ENCODE measurements around the gene ZDHHC24. TPM values are rescaled to one million over a fixed set of nuclear protein-coding genes. Genes with fewer than 3 reads are reported as not detected.
"Not testable (repeated sequence)": the region's sequence is repeated elsewhere in the genome, so short reads cannot be mapped to it uniquely, and the experiment has no call there.

The ZDHHC24 gene
- total and polyA plus RNA-seq, 8 donors = 2.6 to 73.9 (median 7.3) TPM

GRCh38 chr11:66586136-66586535, 40.3 kb upstream of the ZDHHC24 start:
- DNase-seq = no peak
- TF ChIP-seq CTCF (IDR thresholded peaks at IDR 0.05) = no peak
- TF ChIP-seq EP300 (IDR thresholded peaks at IDR 0.05) = no peak
- no peak for TF ChIP-seq POLR2A (IDR thresholded peaks at IDR 0.05)
- TF ChIP-seq POLR2AphosphoS5 (IDR thresholded peaks at IDR 0.05) = no peak
- H3K4me3 ChIP-seq = no peak overlapping the region
- H3K36me3 ChIP-seq = no peaks in the 10 kb centered on the region
- intact Hi-C loops (cut with DNase I; ENCODE audit: low total_unique reads) = no loop called here
- H3K27ac ChIP-seq = no peak overlapping the region
- WGBS, 5 donors = 49 to 63% (median 58%) methylated on average over 2 of the region's 2 CpGs
- peaks cover 0 to 13% (median 0%) of the 10 kb centered on the region in 4 donors for H3K9me3 ChIP-seq
- no peaks in the 10 kb centered on the region for H3K4me1 ChIP-seq
- no peaks in the 10 kb centered on the region for H3K27me3 ChIP-seq

- H3K27me3 ChIP-seq; H3K4me1 ChIP-seq; H3K27ac ChIP-seq; DNase-seq; H3K4me3 ChIP-seq; H3K36me3 ChIP-seq; intact Hi-C loops (cut with DNase I; ENCODE audit: low total_unique reads): not testable (repeated sequence)
- peaks cover 0 to 13% (median 0%) of the 10 kb centered on the region in 4 donors for H3K9me3 ChIP-seq
- 73 to 94% (median 88%) methylated on average over 1 of the region's 1 CpG for WGBS, 5 donors
Measured at GRCh38 chr11:66585447-66585846, 39.6 kb upstream of the ZDHHC24 start.

GRCh38 chr11:66582565-66583147, 36.8 kb upstream of the ZDHHC24 start:
- H3K27me3 ChIP-seq; H3K36me3 ChIP-seq; H3K4me1 ChIP-seq; intact Hi-C loops (cut with DNase I; ENCODE audit: low total_unique reads); DNase-seq; H3K4me3 ChIP-seq; H3K27ac ChIP-seq: not testable (repeated sequence)
- peaks cover 0 to 13% (median 0%) of the 10 kb centered on the region in 4 donors for H3K9me3 ChIP-seq
- WGBS, 5 donors = 71 to 86% (median 80%) methylated on average over 3 of the region's 3 CpGs

- no peaks in the 10 kb centered on the region for H3K36me3 ChIP-seq
- DNase-seq = no peak
- WGBS, 5 donors = 71 to 91% (median 84%) methylated on average over 3 of the region's 3 CpGs
- TF ChIP-seq EP300 (IDR thresholded peaks at IDR 0.05) (no peak), POLR2AphosphoS5 (IDR thresholded peaks at IDR 0.05) (no peak), POLR2A (IDR thresholded peaks at IDR 0.05) (no peak), CTCF (IDR thresholded peaks at IDR 0.05) (no peak)
- peaks cover 0 to 13% (median 0%) of the 10 kb centered on the region in 4 donors for H3K9me3 ChIP-seq
- H3K27ac ChIP-seq = no peak overlapping the region
- H3K4me1 ChIP-seq = peaks cover 3 to 8% (median 6%) of the 10 kb centered on the region in 4 donors
- intact Hi-C loops (cut with DNase I; ENCODE audit: low total_unique reads) = no loop called here
- H3K27me3 ChIP-seq = no peaks in the 10 kb centered on the region
- H3K4me3 ChIP-seq = no peak overlapping the region
Measured at GRCh38 chr11:66581261-66581660, 35.4 kb upstream of the ZDHHC24 start.

GRCh38 chr11:66580803-66581202, 35.0 kb upstream of the ZDHHC24 start:
- WGBS, 5 donors = 77 to 86% (median 82%) methylated on average over 5 of the region's 5 CpGs
- intact Hi-C loops (cut with DNase I; ENCODE audit: low total_unique reads) = no loop called here
- Histone ChIP-seq H3K27ac (no peak overlapping the region), H3K27me3 (no peaks in the 10 kb centered on the region), H3K4me3 (no peak overlapping the region), H3K36me3 (no peaks in the 10 kb centered on the region), H3K4me1 (peaks cover 3 to 8% (median 6%) of the 10 kb centered on the region in 4 donors), H3K9me3 (peaks cover 0 to 13% (median 0%) of the 10 kb centered on the region in 4 donors)
- DNase-seq = no peak
- TF ChIP-seq POLR2A (IDR thresholded peaks at IDR 0.05) (no peak), CTCF (IDR thresholded peaks at IDR 0.05) (no peak), POLR2AphosphoS5 (IDR thresholded peaks at IDR 0.05) (no peak), EP300 (IDR thresholded peaks at IDR 0.05) (no peak)
